Gastroesophageal sphincter (tissue), 4 donors: Measurements from ENCODE around the gene MRTFB. TPM values are rescaled to one million over a fixed set of nuclear protein-coding genes. Genes with fewer than 3 reads are reported as not detected.

ENCODE experiments used
- ATAC-seq: fragments of 150-250 bp; one replicate; pipeline ENCODE4 v1.9.1; 2016; ENCODE audit warnings: mild to moderate bottlenecking, moderate library complexity
- H3K27ac ChIP-seq, 4 donors: fragments of 200-600 bp; sonication (generic) in 3 of 4; 1 replicate in 3 of 4; 2 replicates in 1 of 4; pipeline ENCODE4 v1.5.1; 2016 to 2019
- H3K27me3 ChIP-seq: fragments of 200-600 bp; sonication (generic); one replicate; pipeline ENCODE4 v1.5.1; 2019
- H3K36me3 ChIP-seq, 2 donors: fragments of 200-600 bp; sonication (generic); one replicate each; pipeline ENCODE4 v1.5.1; 2019; ENCODE audit warnings: control low read depth in 1 of 2
- H3K4me1 ChIP-seq, 3 donors: fragments of 200-600 bp; sonication (generic); 1 replicate in 2 of 3; 2 replicates in 1 of 3; pipeline ENCODE4 v1.5.1; 2016 to 2019; ENCODE audit warnings: control low read depth in 2 of 3
- H3K4me3 ChIP-seq, 2 donors: fragments of 200-600 bp; sonication (generic); one replicate each; pipeline ENCODE4 v1.5.1; 2019; ENCODE audit warnings: mild to moderate bottlenecking in 1 of 2, moderate library complexity in 1 of 2
- H3K9me3 ChIP-seq, 3 donors: fragments of 200-600 bp; sonication (generic); one replicate each; pipeline ENCODE4 v1.5.1; 2017 to 2019; ENCODE audit warnings: control low read depth in 2 of 3
- EP300 ChIP-seq: sonication (generic); formaldehyde crosslinking; IDR thresholded peaks from one replicate; pipeline ENCODE4 v1.6.1; 2017; ENCODE audit warnings: antibody characterized with exemption, mild to moderate bottlenecking
- POLR2A ChIP-seq, 2 donors: fragments of 450-650 bp; IDR thresholded peaks; one replicate each; pipeline ENCODE4 v1.6.1; 2017; ENCODE audit warnings: antibody characterized with exemption in 2 of 2, mild to moderate bottlenecking in 2 of 2, moderate library complexity in 1 of 2
- POLR2AphosphoS5 ChIP-seq: sonication (generic); formaldehyde crosslinking; IDR thresholded peaks from one replicate; pipeline ENCODE4 v1.6.1; 2017; ENCODE audit warnings: antibody characterized with exemption
- WGBS, 2 donors: methylation state at CpG; one replicate each; pipeline ENCODE4 v1.1.5; 2018; ENCODE audit warnings: low coverage in 1 of 2; 5-methylcytosine and 5-hydroxymethylcytosine counted together
- total RNA-seq, 4 donors: library from RNA; depleted of rRNA; stranded (reverse); fragments of >200 nt; gene quantifications; one replicate each; pipeline ENCODE4 v1.1.0, GENCODE V29; 2016
- TF ChIP-seq, protein P1 (sequence below), 4 experiments: fragments of 200-600 bp in 2 of 4; fragments of 450-650 bp in 2 of 4; sonication (generic) in 1 of 4; IDR thresholded peaks; one replicate each; pipeline ENCODE4 v1.5.1; 2017 to 2019; ENCODE audit warnings: antibody characterized with exemption in 4 of 4, mild to moderate bottlenecking in 2 of 4, moderate library complexity in 2 of 4

The MRTFB gene
- total RNA-seq, 4 donors from 2014 or later, result 38.8 to 53.1 (median 41.1) TPM

DNA sequence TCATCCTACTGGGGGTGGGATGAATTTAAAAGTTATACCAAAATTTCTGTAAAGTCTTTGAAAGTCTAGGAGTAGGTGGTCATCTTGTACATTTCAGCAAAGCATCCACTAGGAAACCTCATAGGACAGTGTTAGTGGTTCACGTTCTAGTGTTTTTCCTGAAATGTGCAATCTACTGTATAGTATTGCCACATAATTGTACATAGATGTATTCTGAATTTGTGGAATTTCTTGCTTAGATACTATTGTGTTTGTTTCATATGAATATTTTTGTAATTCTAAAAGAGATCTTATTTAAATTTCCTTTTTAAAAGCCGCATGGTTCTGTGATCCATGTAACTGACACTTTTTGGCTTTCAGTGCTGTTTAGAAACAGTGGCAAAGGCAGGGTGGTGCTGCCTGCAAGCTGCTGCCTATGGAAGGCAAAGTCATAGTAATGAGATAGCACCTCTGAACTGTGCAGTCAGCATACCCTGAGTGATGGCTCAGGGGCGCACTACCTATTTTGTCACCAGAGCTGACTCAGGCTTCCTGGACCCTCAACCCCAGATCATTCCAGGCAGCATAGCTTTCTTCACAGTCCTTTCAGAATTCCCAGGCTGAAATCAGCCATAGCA, 193.3 kb downstream of the MRTFB start:
- 87 to 100% methylated on average over 2 of the region's 3 CpGs for WGBS, 2 donors
- Histone ChIP-seq H3K4me1 (no peaks in the 10 kb centered on the region), H3K27me3 (no peaks in the 10 kb centered on the region), H3K4me3 (no peak overlapping the region), H3K9me3 (no peaks in the 10 kb centered on the region), H3K27ac (no peak overlapping the region), H3K36me3 (peaks cover 3 to 84% of the 10 kb centered on the region in 2 donors)
- TF ChIP-seq, protein P1, sequence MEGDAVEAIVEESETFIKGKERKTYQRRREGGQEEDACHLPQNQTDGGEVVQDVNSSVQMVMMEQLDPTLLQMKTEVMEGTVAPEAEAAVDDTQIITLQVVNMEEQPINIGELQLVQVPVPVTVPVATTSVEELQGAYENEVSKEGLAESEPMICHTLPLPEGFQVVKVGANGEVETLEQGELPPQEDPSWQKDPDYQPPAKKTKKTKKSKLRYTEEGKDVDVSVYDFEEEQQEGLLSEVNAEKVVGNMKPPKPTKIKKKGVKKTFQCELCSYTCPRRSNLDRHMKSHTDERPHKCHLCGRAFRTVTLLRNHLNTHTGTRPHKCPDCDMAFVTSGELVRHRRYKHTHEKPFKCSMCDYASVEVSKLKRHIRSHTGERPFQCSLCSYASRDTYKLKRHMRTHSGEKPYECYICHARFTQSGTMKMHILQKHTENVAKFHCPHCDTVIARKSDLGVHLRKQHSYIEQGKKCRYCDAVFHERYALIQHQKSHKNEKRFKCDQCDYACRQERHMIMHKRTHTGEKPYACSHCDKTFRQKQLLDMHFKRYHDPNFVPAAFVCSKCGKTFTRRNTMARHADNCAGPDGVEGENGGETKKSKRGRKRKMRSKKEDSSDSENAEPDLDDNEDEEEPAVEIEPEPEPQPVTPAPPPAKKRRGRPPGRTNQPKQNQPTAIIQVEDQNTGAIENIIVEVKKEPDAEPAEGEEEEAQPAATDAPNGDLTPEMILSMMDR (IDR thresholded peaks at IDR 0.05), result no peak
- TF ChIP-seq EP300 (no peak), POLR2AphosphoS5 (no peak), POLR2A (IDR thresholded peaks at IDR 0.05) (no peak)
- ATAC-seq, result no peak

DNA sequence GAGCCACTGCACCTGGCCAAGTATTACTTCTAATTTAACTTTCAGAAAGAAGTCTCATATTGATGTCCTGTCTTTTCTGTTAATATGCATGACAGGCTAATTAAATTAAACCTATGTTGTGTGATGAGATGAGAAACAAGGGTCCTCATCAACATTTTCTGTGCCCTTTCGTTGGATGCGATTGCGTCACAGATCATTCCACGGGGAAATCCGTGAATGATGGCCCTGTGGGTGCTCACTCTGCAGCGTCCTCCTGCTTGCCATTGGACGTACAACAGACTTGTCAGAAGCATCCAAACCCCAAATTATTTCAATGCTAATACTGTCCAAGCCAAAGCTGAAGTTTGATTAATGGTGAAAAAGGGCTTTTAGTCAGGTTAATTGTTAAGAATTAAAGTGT, 197.0 kb downstream of the MRTFB start:
- 83 to 97% methylated on average over 4 to 7 of the region's 7 CpGs for WGBS, 2 donors
- Histone ChIP-seq H3K27me3 (no peaks in the 10 kb centered on the region), H3K36me3 (peaks cover 0 to 47% of the 10 kb centered on the region in 2 donors), H3K27ac (no peak overlapping the region), H3K4me3 (no peak overlapping the region), H3K9me3 (peaks cover 0 to 11% (median 0%) of the 10 kb centered on the region in 3 donors), H3K4me1 (no peaks in the 10 kb centered on the region)
- no peak for ATAC-seq
- TF ChIP-seq, protein P1 (IDR thresholded peaks at IDR 0.05), result no peak
- TF ChIP-seq POLR2A (IDR thresholded peaks at IDR 0.05), result no peak
- TF ChIP-seq POLR2AphosphoS5, result no peak
- TF ChIP-seq EP300, result no peak

DNA sequence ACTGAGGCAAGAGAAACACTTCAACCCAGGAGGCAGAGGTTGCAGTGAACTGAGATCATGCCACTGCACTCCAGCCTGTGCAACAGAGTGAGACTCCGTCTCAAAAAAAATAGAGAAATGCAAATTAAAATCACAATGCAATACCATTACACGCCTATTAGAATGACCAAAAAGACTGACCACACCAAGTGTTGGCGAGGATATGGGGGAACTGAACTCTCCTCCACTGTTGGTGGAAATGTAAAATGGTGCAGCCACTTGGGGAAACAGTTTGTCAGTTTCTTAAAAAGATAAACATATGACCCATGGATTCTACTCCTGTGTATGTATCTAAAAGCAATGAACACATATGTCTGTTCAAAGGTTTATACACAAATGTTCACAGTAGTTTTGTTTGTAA, 204.8 kb downstream of the MRTFB start:
- no peaks in the 10 kb centered on the region for H3K4me1 ChIP-seq
- no peaks in the 10 kb centered on the region for H3K27me3 ChIP-seq
- ATAC-seq, result no peak
- no peak overlapping the region for H3K4me3 ChIP-seq
- H3K36me3 ChIP-seq, result no peaks in the 10 kb centered on the region
- WGBS, 2 donors, result 97 to 100% methylated on average over 3 of the region's 3 CpGs
- no peaks in the 10 kb centered on the region for H3K9me3 ChIP-seq
- H3K27ac ChIP-seq, result no peak overlapping the region
- TF ChIP-seq POLR2AphosphoS5, result no peak
- no peak for TF ChIP-seq EP300
- TF ChIP-seq, protein P1 (IDR thresholded peaks at IDR 0.05), result no peak
- TF ChIP-seq POLR2A (IDR thresholded peaks at IDR 0.05), result no peak

DNA sequence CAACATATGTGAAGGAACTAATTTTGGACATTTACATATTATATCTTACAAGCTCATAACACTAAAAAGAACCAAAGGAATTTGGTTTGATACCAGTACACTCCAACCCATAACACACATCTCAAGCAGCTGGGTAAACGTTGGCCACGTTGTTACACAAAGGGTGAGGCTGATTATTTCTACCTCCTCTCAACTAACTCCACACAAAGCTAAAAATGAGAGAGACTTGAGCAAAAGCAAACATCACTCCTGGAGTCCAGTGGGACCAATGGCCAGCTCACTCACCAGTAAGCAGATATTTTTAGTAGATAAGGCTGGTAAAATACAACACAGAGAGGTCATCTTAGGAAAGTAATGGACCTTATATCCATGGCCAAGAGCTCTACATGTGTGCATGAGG, 207.6 kb downstream of the MRTFB start:
- Histone ChIP-seq H3K4me3 (no peak overlapping the region), H3K27me3 (no peaks in the 10 kb centered on the region), H3K27ac (no peak overlapping the region), H3K9me3 (no peaks in the 10 kb centered on the region), H3K4me1 (no peaks in the 10 kb centered on the region), H3K36me3 (no peaks in the 10 kb centered on the region)
- 74 to 85% methylated on average over 2 of the region's 2 CpGs for WGBS, 2 donors
- ATAC-seq, result no peak
- TF ChIP-seq EP300 (no peak), POLR2A (IDR thresholded peaks at IDR 0.05) (no peak), POLR2AphosphoS5 (no peak)
- TF ChIP-seq, protein P1 (IDR thresholded peaks at IDR 0.05), result no peak

DNA sequence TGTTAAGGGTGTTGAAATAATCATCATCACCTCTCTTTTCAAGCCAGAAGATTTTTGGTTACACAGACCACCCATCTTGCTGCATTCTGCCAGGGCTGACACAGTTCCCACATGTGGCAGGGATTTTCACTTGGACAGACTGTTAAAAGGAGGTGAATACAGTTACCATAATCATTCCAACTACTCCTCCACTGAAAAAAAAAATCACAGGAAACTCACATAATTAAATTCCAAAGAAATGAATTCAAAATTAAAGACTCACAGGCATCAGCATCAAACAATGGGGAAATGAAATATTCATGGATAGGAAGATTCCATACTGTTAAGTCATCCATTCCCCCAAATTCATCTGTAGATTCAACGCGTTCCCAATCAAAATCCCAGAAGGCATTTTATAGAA, 209.4 kb downstream of the MRTFB start:
- Histone ChIP-seq H3K27me3 (no peaks in the 10 kb centered on the region), H3K27ac (no peak overlapping the region), H3K4me1 (peaks cover 0 to 9% (median 0%) of the 10 kb centered on the region in 3 donors), H3K36me3 (no peaks in the 10 kb centered on the region), H3K4me3 (no peak overlapping the region), H3K9me3 (no peaks in the 10 kb centered on the region)
- WGBS, 2 donors, result 93 to 94% methylated on average over 2 of the region's 2 CpGs
- TF ChIP-seq EP300, result no peak
- TF ChIP-seq, protein P1 (IDR thresholded peaks at IDR 0.05), result no peak
- TF ChIP-seq POLR2A (IDR thresholded peaks at IDR 0.05), result no peak
- no peak for TF ChIP-seq POLR2AphosphoS5
- ATAC-seq, result no peak
